Measurements from ENCODE around the gene ABHD17C. TPM values are rescaled to one million over a fixed set of nuclear protein-coding genes. Genes with fewer than 3 reads are reported as not detected.

ABHD17C gene
- total RNA-seq, 1 donor = 15.5 TPM

GRCh38 chr15:80722811-80723210 is 27.7 kb downstream of the ABHD17C start:
- no peak overlapping the region for H3K4me3 ChIP-seq (ENCODE audit: low read depth, low read length)
- no peak for TF ChIP-seq CTCF (IDR thresholded peaks at IDR 0.05; ENCODE audit: insufficient read depth, low read length)
- DNase-seq (ENCODE audit: low read depth) = no peak

- no peak overlapping the region for H3K4me3 ChIP-seq (ENCODE audit: low read depth, low read length)
- DNase-seq (ENCODE audit: low read depth) = no peak
- no peak for TF ChIP-seq CTCF (IDR thresholded peaks at IDR 0.05; ENCODE audit: insufficient read depth, low read length)
Measured at GRCh38 chr15:80727196-80727595, 32.1 kb downstream of the ABHD17C start.

- no peak for TF ChIP-seq CTCF (IDR thresholded peaks at IDR 0.05; ENCODE audit: insufficient read depth, low read length)
- DNase-seq (ENCODE audit: low read depth) = no peak
- H3K4me3 ChIP-seq (ENCODE audit: low read depth, low read length) = no peak overlapping the region
Measured at GRCh38 chr15:80727596-80727995, 32.5 kb downstream of the ABHD17C start.

- no peak for DNase-seq (ENCODE audit: low read depth)
- no peak for TF ChIP-seq CTCF (IDR thresholded peaks at IDR 0.05; ENCODE audit: insufficient read depth, low read length)
- H3K4me3 ChIP-seq (ENCODE audit: low read depth, low read length) = no peak overlapping the region
Measured at GRCh38 chr15:80730387-80730786, 35.3 kb downstream of the ABHD17C start.

GRCh38 chr15:80730926-80731325 is 35.8 kb downstream of the ABHD17C start:
- no peak for DNase-seq (ENCODE audit: low read depth)
- no peak for TF ChIP-seq CTCF (IDR thresholded peaks at IDR 0.05; ENCODE audit: insufficient read depth, low read length)
- H3K4me3 ChIP-seq (ENCODE audit: low read depth, low read length) = no peak overlapping the region

GRCh38 chr15:80732167-80732566 is 37.1 kb downstream of the ABHD17C start:
- no peak overlapping the region for H3K4me3 ChIP-seq (ENCODE audit: low read depth, low read length)
- peak; percentile 46 for DNase-seq (ENCODE audit: low read depth)
- TF ChIP-seq CTCF (IDR thresholded peaks at IDR 0.05; ENCODE audit: insufficient read depth, low read length) = no peak

GRCh38 chr15:80732818-80733217 is 37.7 kb downstream of the ABHD17C start:
- H3K4me3 ChIP-seq (ENCODE audit: low read depth, low read length) = no peak overlapping the region
- no peak for TF ChIP-seq CTCF (IDR thresholded peaks at IDR 0.05; ENCODE audit: insufficient read depth, low read length)
- no peak for DNase-seq (ENCODE audit: low read depth)
